Activated T-cell treated with anti-CD3 and anti-CD28 coated beads for 48 hours (primary cell): ENCODE measurements around the gene UBE2G1.
"Not testable (repeated sequence)": the region's sequence is repeated elsewhere in the genome, so short reads cannot be mapped to it uniquely, and the experiment has no call there.

Experiments
- DNase-seq: peaks from one replicate; pipeline ENCODE4 v3.0.0-alpha.2; 2020; ENCODE audit warnings: low read depth

UBE2G1 gene

DNA sequence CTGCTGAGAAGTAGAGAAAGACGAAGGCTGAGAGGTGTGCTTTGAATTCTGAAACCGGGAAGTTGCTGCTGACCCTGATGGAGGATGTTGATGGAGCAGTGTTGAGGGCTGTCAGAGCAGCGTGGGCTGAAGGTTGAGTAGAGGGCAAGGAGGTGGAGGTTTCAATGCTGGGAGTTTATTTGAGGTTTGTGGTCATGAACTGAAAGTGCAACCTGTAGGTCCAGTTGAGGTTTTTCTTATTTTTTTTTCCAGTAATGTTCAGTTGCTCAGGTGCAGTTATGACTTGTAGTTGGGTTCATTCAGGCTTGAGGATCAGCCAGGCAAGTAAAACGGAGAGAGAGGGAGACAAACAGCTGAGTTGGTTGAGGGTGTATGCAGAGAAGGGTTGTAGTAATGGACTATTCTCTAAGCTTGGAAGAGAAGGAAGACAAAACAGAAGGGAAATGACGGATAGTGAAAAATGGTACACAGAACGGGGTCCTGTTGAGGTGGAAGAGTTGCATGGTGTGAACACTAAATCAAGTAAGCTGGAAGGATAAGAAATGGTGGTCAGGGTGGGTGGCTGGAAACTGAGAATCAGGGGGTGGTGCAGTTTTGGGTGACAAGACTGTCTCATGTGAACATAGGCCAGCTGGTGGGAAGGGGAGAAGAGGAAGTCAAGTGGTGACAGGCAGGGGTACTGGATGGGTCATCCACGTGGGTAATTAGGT is 8.7 kb upstream of the UBE2G1 start:
- DNase-seq, result peak; percentile 61

GRCh38 chr17:4369557-4370230 is 3.2 kb upstream of the UBE2G1 start:
- DNase-seq, result no peak

- no peak for DNase-seq
These were observed 1.9 kb upstream of the UBE2G1 start for GRCh38 chr17:4368341-4368740.

- not testable (repeated sequence) for DNase-seq
These were observed 702 bp upstream of the UBE2G1 start for GRCh38 chr17:4367177-4367576.

GRCh38 chr17:4365628-4366326 is 698 bp downstream of the UBE2G1 start:
- no peak for DNase-seq

DNA sequence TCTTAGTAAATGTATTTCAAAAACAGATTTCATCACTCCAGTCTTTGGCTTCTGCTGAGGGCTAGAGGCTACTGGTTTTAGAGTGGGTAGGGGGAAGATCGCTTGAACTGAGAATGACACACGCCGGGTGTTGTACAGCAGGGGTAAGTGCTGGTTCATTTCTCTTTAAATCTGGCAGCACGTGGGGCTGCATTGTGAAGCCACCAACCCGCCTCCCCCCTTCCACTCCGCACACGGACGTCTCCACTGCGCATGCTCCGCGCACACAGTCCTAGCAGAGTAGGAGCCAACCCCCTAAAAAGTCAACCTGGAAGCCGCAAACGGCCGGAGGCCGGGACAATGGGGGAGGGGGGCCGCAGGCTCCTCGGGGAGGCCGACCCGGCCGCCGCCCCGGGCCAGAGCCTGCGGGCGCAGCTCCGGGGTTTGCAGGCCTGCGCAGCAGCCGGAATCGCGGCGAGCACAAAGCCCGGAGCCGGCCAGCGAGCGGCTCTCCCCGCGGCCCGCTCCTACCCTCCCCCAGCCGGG is 1.3 kb downstream of the UBE2G1 start:
- peak; percentile 85 for DNase-seq

- no peak for DNase-seq
These were observed 1.8 kb downstream of the UBE2G1 start for GRCh38 chr17:4364622-4365041.

GRCh38 chr17:4362141-4362540 is 4.3 kb downstream of the UBE2G1 start:
- no peak for DNase-seq

DNA sequence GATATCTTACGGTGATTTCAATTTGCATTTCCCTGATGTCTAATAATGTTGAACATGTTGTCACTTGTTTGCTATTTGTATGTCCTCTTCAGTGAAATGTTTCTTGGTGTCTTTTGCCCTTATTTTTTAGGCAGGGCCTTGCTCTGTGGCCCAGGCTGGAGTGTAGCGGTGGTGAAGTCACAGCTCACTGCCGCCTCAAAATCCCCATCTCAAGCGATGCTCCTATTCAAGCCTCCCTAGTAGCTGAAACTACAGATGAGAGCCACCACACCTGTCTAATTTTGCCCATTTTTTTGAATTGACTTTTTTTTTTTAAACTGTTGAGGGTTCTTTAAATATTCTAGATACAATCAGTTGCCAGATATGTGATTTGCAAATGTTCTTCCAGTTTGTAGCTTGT is 8.3 kb downstream of the UBE2G1 start:
- DNase-seq, result no peak

GRCh38 chr17:4357671-4358070 is 8.8 kb downstream of the UBE2G1 start:
- DNase-seq, result no peak

GRCh38 chr17:4357030-4357628 is 9.3 kb downstream of the UBE2G1 start:
- no peak for DNase-seq

DNA sequence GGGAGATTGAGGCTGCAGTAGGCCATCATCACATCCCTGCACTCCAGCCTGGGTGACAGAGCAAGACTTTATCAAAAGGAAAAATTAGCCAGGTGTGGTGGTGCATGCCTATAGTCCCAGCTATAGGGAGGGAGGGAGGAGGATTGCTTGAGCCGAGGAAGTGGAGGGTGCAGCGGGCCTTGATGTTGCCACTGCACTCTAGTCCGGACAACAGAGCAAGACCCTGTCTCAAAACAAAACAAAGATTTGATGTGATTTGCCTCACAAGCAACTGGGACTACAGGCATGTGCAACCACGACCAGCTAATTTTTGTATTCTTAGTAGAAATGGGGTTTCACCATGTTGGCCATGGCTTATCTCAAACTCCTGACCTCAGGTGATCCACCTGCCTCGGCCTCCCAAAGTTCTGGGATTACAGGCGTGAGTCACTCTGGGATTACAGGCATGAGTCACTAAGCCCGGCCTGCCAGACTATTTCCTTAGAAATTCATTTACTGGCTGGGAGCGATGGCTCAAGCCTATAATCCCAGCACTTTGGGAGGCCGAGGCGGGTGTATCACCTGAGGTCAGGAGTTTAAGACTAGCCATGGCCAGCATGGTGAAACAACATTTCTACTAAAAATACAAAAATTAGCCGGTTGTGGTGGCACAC is 11.5 kb downstream of the UBE2G1 start:
- no peak for DNase-seq

DNA sequence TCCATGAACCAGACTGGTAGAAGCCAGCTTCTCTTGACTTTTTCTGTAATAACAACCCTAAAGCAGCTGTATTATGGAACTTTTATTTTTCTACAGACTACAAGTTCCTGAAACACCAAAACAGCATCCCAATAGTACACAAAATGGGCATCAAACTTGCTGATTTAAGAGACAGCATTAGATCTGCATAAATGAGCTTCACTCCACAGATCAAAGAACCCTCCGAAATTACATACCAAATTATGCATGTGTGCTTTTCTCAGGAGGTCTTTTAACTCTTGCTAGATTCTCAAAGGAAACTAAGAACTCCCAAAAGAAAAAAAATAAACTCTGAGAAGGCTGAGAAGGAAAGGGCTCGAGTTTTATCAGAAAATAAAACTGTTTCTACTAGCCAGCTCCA is 12.3 kb downstream of the UBE2G1 start:
- no peak for DNase-seq

DNA sequence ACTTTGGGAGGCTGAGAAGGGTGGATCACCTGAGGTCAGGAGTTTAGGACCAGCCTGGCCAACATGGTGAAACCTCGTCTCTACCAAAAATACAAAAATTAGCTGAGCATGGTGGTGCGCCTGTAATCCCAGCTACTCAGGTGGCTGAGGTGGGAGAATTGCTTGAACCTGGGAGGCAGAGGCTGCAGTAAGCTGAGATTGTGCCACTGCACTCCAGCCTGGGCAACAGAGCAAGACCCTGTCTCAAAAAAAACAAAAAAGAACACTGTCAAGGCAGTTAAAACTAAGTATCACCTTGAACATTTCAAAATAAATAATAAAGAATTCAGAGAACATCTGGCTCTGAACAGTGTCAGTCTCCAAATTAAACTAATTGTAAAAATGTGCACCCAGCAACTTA is 16.3 kb downstream of the UBE2G1 start:
- not testable (repeated sequence) for DNase-seq

DNA sequence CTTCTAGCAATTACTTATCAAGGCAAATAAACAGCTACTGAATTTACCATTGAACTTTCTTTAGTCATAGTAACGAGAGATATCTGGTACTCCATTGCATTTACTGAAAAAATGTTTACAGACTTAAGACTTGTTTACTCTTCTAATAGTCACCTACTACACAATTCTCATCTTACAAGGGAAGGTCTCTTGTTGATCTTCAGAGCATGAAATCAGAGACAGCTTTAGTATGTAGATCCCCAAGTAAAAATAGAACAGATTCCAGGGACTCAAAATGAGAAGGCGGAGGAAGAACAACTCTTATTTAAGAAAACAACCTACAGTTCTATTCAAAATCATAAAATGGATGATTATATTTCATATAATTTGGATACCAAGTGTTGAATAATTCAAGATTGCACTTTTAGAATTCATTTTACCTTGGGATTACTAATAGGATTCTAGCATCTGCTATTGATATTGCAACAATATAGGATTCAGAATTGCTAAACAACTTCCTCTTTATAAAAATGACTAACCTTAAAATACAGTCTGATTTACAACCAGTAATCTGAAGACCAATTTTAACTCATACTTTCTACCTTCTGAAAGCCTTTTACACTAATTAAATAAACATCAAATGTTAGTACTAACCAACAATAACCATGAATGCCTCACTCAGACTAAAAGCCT is 20.8 kb downstream of the UBE2G1 start:
- DNase-seq, result no peak

DNA sequence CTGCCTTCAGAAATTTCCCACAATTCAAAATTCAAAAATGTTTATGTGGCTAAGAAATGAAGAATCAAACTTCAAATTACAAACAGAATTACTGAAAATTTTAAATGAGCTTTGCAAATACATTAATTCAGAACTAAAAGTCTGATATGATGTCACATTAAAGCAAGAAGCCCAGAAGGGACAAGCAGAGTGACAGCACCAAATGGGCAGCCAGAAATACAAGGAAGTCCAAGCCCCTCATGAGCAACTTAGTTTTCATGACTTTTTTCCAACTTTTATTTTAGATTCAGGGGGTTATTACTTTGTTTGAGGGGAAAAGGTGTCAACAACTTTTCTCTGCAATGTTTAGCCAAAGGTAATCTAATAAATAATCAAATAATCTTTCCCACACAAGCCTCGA is 21.5 kb downstream of the UBE2G1 start:
- no peak for DNase-seq

GRCh38 chr17:4342535-4342934 is 23.9 kb downstream of the UBE2G1 start:
- no peak for DNase-seq

GRCh38 chr17:4341616-4341977 is 24.9 kb downstream of the UBE2G1 start:
- DNase-seq, result no peak

DNA sequence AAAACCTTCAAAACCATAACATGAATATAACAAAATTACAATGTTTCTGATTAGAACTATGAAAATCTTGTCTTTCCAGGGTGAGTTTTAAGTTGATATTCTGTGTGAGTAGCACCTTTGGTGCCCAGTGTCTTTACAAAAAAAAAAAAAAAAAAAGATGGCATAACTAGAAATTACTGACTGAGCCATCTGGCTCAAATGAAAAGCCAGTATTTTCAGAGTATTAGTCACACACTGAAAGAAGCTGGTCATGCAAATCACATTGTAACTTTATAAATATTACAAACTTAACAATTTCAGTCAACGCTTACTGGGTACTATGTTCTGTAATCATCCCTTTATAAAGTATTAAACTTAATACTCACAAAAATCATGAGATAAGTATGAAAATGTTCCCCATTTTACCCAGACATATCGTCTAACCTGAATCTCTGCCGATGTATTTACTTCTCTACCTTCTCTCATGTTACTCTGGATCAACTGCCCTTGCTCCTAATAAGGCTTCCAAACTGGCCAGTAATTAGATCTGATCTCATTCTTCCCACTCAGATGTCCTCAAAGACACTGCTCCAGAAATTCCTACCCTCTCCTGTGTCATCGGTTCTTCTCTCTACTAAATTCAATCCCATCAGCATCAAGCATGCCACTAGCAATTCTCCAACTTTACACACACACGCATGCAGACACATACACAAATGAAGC is 25.4 kb downstream of the UBE2G1 start:
- no peak for DNase-seq

DNA sequence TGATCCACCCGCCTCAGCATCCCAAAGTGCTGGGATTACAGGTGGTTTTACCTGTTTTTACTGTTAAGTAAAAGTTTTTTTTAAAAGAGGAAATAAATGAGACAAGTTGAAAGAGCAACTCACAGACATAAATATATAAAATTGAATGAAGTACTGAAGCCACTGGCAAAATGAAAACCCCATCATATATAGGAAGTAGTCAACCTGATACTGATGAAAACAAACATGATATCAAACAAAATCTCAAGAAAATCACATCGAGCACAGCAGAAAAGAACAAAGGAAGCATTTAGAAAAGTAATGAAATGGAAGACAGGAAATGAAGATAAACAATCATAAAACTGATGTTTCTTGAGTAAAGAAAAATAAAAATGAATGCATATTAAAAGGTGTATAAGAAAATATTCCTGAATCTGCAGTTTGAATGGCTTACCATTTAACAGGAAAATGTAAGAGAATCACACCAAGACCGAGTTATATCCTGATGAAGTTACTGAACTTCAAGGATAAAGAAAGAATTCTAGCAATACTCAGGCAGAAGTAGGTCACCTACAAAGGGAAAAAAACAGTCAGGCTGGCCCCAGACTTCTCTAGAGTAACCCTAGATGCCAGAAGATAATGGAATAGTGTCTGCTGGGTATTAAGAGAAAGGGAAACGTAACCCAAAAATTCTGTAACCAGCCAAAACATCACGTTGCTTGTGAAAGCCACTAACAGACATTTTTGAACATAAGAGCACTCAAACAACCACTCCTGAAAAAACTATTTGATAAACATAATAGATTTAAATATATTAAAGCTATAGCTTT is 31.5 kb downstream of the UBE2G1 start:
- DNase-seq, result no peak
